Stomach smooth muscle (tissue), 2 donors: ENCODE data around the gene SRCIN1.
"Not testable (repeated sequence)": the region's sequence is repeated elsewhere in the genome, so short reads cannot be mapped to it uniquely, and the experiment has no call there.

Source experiments
- H3K27ac ChIP-seq: one replicate; pipeline ENCODE4 v1.7.0; 2013; ENCODE audit warnings: mild to moderate bottlenecking, low read length, inconsistent platforms
- H3K27me3 ChIP-seq, 2 donors: one replicate each; pipeline ENCODE4 v1.7.0; 2013; ENCODE audit warnings: low read length in 2 of 2; ENCODE audit not compliant: insufficient read depth in 2 of 2, control insufficient read depth in 1 of 2
- H3K36me3 ChIP-seq, 2 donors: one replicate each; pipeline ENCODE4 v1.7.0; 2013; ENCODE audit warnings: low read length in 2 of 2; ENCODE audit not compliant: control insufficient read depth in 2 of 2, insufficient read depth in 2 of 2
- H3K4me1 ChIP-seq: one replicate; pipeline ENCODE4 v1.7.0; 2013; ENCODE audit warnings: low read length; ENCODE audit not compliant: control insufficient read depth, insufficient read depth
- H3K4me3 ChIP-seq, 2 donors: one replicate each; pipeline ENCODE4 v1.7.0; 2013; ENCODE audit warnings: low read length in 2 of 2
- H3K9ac ChIP-seq, 2 donors: one replicate each; pipeline ENCODE4 v1.7.0; 2013; ENCODE audit warnings: low read length in 2 of 2, mild to moderate bottlenecking in 1 of 2
- H3K9me3 ChIP-seq, 2 donors: one replicate each; pipeline ENCODE4 v1.7.0; 2013; ENCODE audit warnings: low read length in 2 of 2; ENCODE audit not compliant: control insufficient read depth in 2 of 2
- donor health status: healthy.
- donor health status: Pancreatic carcinoma.

SRCIN1 gene

GRCh38 chr17:38526526-38526925 is 79.2 kb downstream of the SRCIN1 start:
- H3K27me3 ChIP-seq, H3K4me1 ChIP-seq, H3K36me3 ChIP-seq: not testable (repeated sequence)

GRCh38 chr17:38512473-38513058 is 93.2 kb downstream of the SRCIN1 start:
- H3K9me3 ChIP-seq, result no peaks in the 10 kb centered on the region
- peaks cover 0 to 3% of the 10 kb centered on the region in 2 donors for H3K36me3 ChIP-seq
- H3K4me1 ChIP-seq, result peaks cover 20% of the 10 kb centered on the region
- H3K27ac ChIP-seq, result no peak overlapping the region
- H3K4me3 ChIP-seq, result no peak overlapping the region
- no peaks in the 10 kb centered on the region for H3K27me3 ChIP-seq
- H3K9ac ChIP-seq, result no peak overlapping the region

More at GRCh38 chr17:38526526-38526925, 79.2 kb downstream of the SRCIN1 start:
- H3K27ac ChIP-seq, H3K9me3 ChIP-seq, H3K9ac ChIP-seq, H3K4me3 ChIP-seq: not testable (repeated sequence)

- Histone ChIP-seq H3K9me3 (no peaks in the 10 kb centered on the region), H3K27ac (no peak overlapping the region), H3K4me3 (no peak overlapping the region), H3K36me3 (peaks cover 7 to 12% of the 10 kb centered on the region in 2 donors), H3K4me1 (peaks cover 20% of the 10 kb centered on the region), H3K27me3 (no peaks in the 10 kb centered on the region), H3K9ac (no peak overlapping the region)
Measured at GRCh38 chr17:38511150-38512108, 94.3 kb downstream of the SRCIN1 start.

GRCh38 chr17:38510421-38511149 is 95.2 kb downstream of the SRCIN1 start:
- H3K4me3 ChIP-seq, result no peak overlapping the region
- peaks cover 14 to 19% of the 10 kb centered on the region in 2 donors for H3K36me3 ChIP-seq
- no peaks in the 10 kb centered on the region for H3K9me3 ChIP-seq
- H3K27me3 ChIP-seq, result no peaks in the 10 kb centered on the region
- no peak overlapping the region for H3K27ac ChIP-seq
- no peak overlapping the region for H3K9ac ChIP-seq
- peaks cover 20% of the 10 kb centered on the region for H3K4me1 ChIP-seq

- Histone ChIP-seq H3K27me3 (no peaks in the 10 kb centered on the region), H3K9ac (no peak overlapping the region), H3K9me3 (no peaks in the 10 kb centered on the region), H3K27ac (no peak overlapping the region), H3K36me3 (peaks cover 14 to 19% of the 10 kb centered on the region in 2 donors), H3K4me3 (peak overlapping the region in 1 of 2 donors; percentile 40), H3K4me1 (peaks cover 20% of the 10 kb centered on the region)
Measured at GRCh38 chr17:38509772-38510420, 95.9 kb downstream of the SRCIN1 start.

GRCh38 chr17:38508954-38509771 is 96.6 kb downstream of the SRCIN1 start:
- peaks cover 14 to 25% of the 10 kb centered on the region in 2 donors for H3K36me3 ChIP-seq
- H3K9ac ChIP-seq, result no peak overlapping the region
- no peak overlapping the region for H3K27ac ChIP-seq
- peaks cover 20% of the 10 kb centered on the region for H3K4me1 ChIP-seq
- H3K27me3 ChIP-seq, result no peaks in the 10 kb centered on the region
- H3K4me3 ChIP-seq, result peak overlapping the region in 1 of 2 donors; percentile 40
- H3K9me3 ChIP-seq, result no peaks in the 10 kb centered on the region

GRCh38 chr17:38508570-38508950 is 97.2 kb downstream of the SRCIN1 start:
- Histone ChIP-seq H3K9ac (no peak overlapping the region), H3K27ac (no peak overlapping the region)

GRCh38 chr17:38507921-38508569 is 97.7 kb downstream of the SRCIN1 start:
- Histone ChIP-seq H3K4me3 (no peak overlapping the region), H3K27me3 (no peaks in the 10 kb centered on the region), H3K36me3 (peaks cover 14 to 34% of the 10 kb centered on the region in 2 donors), H3K27ac (no peak overlapping the region), H3K9me3 (no peaks in the 10 kb centered on the region), H3K9ac (no peak overlapping the region), H3K4me1 (peaks cover 20% of the 10 kb centered on the region)

More at GRCh38 chr17:38508570-38508950, 97.2 kb downstream of the SRCIN1 start:
- H3K9me3 ChIP-seq, result no peaks in the 10 kb centered on the region
- H3K36me3 ChIP-seq, result peaks cover 14 to 29% of the 10 kb centered on the region in 2 donors
- no peaks in the 10 kb centered on the region for H3K27me3 ChIP-seq
- H3K4me3 ChIP-seq, result no peak overlapping the region
- H3K4me1 ChIP-seq, result peaks cover 20% of the 10 kb centered on the region

GRCh38 chr17:38507436-38507835 is 98.3 kb downstream of the SRCIN1 start:
- Histone ChIP-seq H3K36me3 (peaks cover 14 to 36% of the 10 kb centered on the region in 2 donors), H3K9ac (no peak overlapping the region), H3K27ac (no peak overlapping the region), H3K9me3 (no peaks in the 10 kb centered on the region), H3K4me1 (peaks cover 20% of the 10 kb centered on the region), H3K4me3 (no peak overlapping the region), H3K27me3 (no peaks in the 10 kb centered on the region)
